OCI-LY1 (cell line): ENCODE data around the gene KPNA5.

Experiments
- EZH2 ChIP-seq: fragments of 200-600 bp; sonication (generic), shearing (Covaris generic); IDR thresholded peaks from 2 replicates; pipeline ENCODE4 v1.8.0; 2017; ENCODE audit warnings: borderline replicate concordance, mixed run types, mild to moderate bottlenecking, antibody characterized with exemption, low read length, moderate library complexity, mixed read lengths
- TF ChIP-seq, protein P1 (sequence below): fragments of 200-600 bp; sonication (generic), shearing (Covaris generic); IDR thresholded peaks from 2 replicates; pipeline ENCODE4 v1.5.1; 2017; ENCODE audit warnings: mild to moderate bottlenecking, antibody characterized with exemption, low read length, moderate library complexity, mixed read lengths

DNA sequence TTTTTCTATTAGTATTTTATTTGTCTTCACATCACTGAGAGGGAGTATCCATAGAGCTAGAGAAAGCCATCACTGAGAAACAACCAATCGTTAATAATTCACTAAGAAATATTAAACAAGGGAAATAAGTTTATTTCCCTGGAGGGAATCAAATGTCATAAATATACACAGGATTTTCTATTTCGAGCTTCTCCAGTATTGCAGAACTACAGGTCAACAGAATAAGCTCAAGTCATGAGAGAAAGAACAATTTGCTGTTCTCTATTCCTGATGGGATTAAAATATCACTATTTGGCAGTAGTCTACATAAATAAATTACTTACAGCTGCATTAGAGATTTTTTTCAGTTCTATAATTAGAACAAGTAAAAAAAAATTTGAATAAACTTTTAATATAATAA lies 86.7 kb downstream of the KPNA5 start:
- TF ChIP-seq, protein P1, sequence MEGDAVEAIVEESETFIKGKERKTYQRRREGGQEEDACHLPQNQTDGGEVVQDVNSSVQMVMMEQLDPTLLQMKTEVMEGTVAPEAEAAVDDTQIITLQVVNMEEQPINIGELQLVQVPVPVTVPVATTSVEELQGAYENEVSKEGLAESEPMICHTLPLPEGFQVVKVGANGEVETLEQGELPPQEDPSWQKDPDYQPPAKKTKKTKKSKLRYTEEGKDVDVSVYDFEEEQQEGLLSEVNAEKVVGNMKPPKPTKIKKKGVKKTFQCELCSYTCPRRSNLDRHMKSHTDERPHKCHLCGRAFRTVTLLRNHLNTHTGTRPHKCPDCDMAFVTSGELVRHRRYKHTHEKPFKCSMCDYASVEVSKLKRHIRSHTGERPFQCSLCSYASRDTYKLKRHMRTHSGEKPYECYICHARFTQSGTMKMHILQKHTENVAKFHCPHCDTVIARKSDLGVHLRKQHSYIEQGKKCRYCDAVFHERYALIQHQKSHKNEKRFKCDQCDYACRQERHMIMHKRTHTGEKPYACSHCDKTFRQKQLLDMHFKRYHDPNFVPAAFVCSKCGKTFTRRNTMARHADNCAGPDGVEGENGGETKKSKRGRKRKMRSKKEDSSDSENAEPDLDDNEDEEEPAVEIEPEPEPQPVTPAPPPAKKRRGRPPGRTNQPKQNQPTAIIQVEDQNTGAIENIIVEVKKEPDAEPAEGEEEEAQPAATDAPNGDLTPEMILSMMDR: no peak
- no peak for TF ChIP-seq EZH2
